Caco-2 (cell line): ENCODE results near the gene LZIC. TPM values are rescaled to one million over a fixed set of nuclear protein-coding genes. Genes with fewer than 3 reads are reported as not detected.

ENCODE experiments used
- Bru-seq: library from RNA; stranded (reverse); fragments of 400-500 nt; gene quantifications from one replicate; lab custom pipeline; 2021; lab: Mats Ljungman, UMichigan
- BruChase-seq, 2 experiments: library from RNA; stranded (reverse); fragments of 400-500 nt; gene quantifications; one replicate each; lab custom pipeline; 2021; lab: Mats Ljungman, UMichigan
- BruUV-seq: library from RNA; stranded (reverse); fragments of 400-500 nt; replicated peaks from 2 replicates; lab custom pipeline; 2021; lab: Mats Ljungman, UMichigan
- CTCF ChIA-PET: fragments of 300-600 bp; sonication (Branson Sonifier 250); formaldehyde crosslinking; loops from one replicate; lab custom pipeline; 2022; ENCODE audit warnings: antibody characterized with exemption; lab: Charles Lee
- POLR2A ChIA-PET: fragments of 300-600 bp; sonication (Branson Sonifier 250); formaldehyde crosslinking; loops from one replicate; lab custom pipeline; 2022; ENCODE audit warnings: antibody characterized with exemption; lab: Charles Lee
- DNase-seq, 2 experiments: peaks; one replicate each; pipeline versions ENCODE4 v3.0.0 to v3.0.0-alpha.2; 2020 to 2022
- H3K27me3 ChIP-seq: replicated peaks from 2 replicates; pipeline ENCODE4 v1.6.0; 2011; ENCODE audit warnings: low read length; ENCODE audit not compliant: control insufficient read depth, insufficient read depth
- H3K36me3 ChIP-seq: 2 replicates; pipeline ENCODE4 v1.5.1; 2011; ENCODE audit warnings: low read length; ENCODE audit not compliant: control insufficient read depth, insufficient read depth
- H3K4me1 ChIP-seq: fragments of 250-450 bp; sonication (Bioruptor Pico); 2 replicates; pipeline ENCODE4 v1.5.1; 2020; ENCODE audit warnings: mild to moderate bottlenecking
- H3K4me3 ChIP-seq: 2 replicates; pipeline ENCODE4 v1.5.1; 2011; ENCODE audit warnings: low read depth, mild to moderate bottlenecking, control low read depth, low read length
- H3K9me3 ChIP-seq: fragments of 250-450 bp; sonication (Bioruptor Pico); 2 replicates; pipeline ENCODE4 v1.5.1; 2020; ENCODE audit warnings: mild to moderate bottlenecking, moderate library complexity
- H3K27ac Mint-ChIP-seq: one replicate; pipeline ENCODE4 v1.8.0; 2022; ENCODE audit warnings: mixed read lengths; ENCODE audit not compliant: unreplicated experiment
- H3K27me3 Mint-ChIP-seq: one replicate; pipeline ENCODE4 v1.8.0; 2022; ENCODE audit warnings: mixed read lengths; ENCODE audit not compliant: insufficient read depth, unreplicated experiment
- H3K36me3 Mint-ChIP-seq: one replicate; pipeline ENCODE4 v1.8.0; 2022; ENCODE audit warnings: mild to moderate bottlenecking, mixed read lengths; ENCODE audit not compliant: insufficient read depth, unreplicated experiment
- H3K4me1 Mint-ChIP-seq: one replicate; pipeline ENCODE4 v1.8.0; 2022; ENCODE audit warnings: low read depth, mixed read lengths; ENCODE audit not compliant: unreplicated experiment
- H3K4me3 Mint-ChIP-seq: one replicate; pipeline ENCODE4 v1.8.0; 2022; ENCODE audit warnings: mild to moderate bottlenecking, moderate library complexity, mixed read lengths; ENCODE audit not compliant: unreplicated experiment
- H3K9me3 Mint-ChIP-seq: one replicate; pipeline ENCODE4 v1.8.0; 2022; ENCODE audit warnings: mixed read lengths; ENCODE audit not compliant: unreplicated experiment
- CTCF ChIP-seq, 2 experiments: fragments of 200-600 bp in 1 of 2; IDR thresholded peaks; 1 replicate in 1 of 2; 2 replicates in 1 of 2; pipeline versions ENCODE4 v1.5.1 to v1.8.0; 2011 to 2022; ENCODE audit warnings: antibody characterized with exemption in 1 of 2, control low read depth in 1 of 2, inconsistent platforms in 1 of 2, low read depth in 1 of 2, low read length in 1 of 2, mild to moderate bottlenecking in 1 of 2, moderate library complexity in 1 of 2; ENCODE audit not compliant: insufficient read depth in 1 of 2, severe bottlenecking in 1 of 2, unreplicated experiment in 1 of 2
- intact Hi-C: fragments of 100-400 bp; cut with micrococcal nuclease; formaldehyde crosslinking; loops from one replicate; pipeline ENCODE4 v1.10.0; 2022; ENCODE audit not compliant: unreplicated experiment
- long read RNA-seq: library from polyadenylated mRNA; stranded (forward); transcript quantifications from one replicate; pipeline ENCODE4 v2.0.0, GENCODE V29; 2022
- total RNA-seq: library from RNA; stranded (reverse); gene quantifications from 2 replicates; pipeline ENCODE4 v1.2.3, GENCODE V29; 2022

LZIC gene
- 27.0 and 33.2 TPM in 2 replicates for total RNA-seq
- Bru-seq, nascent RNA = percentile 64 among the genes with signal in this experiment
- BruChase-seq, experiment 1, labeled RNA remaining after a 2-hour chase = percentile 70 among the genes with signal in this experiment
- BruChase-seq, experiment 2, labeled RNA remaining after a 6-hour chase = percentile 87 among the genes with signal in this experiment
- long read RNA-seq, transcript LZIC-203 (7 exons, 1,405 nt) = minor isoform, 8 of 41 reads
- long read RNA-seq, transcript LZIC-202 (8 exons, 2,281 nt) = major isoform, 18 of 41 reads
- long read RNA-seq, transcript LZIC-201 (8 exons, 945 nt) = minor isoform, 7 of 41 reads
- long read RNA-seq, partial matches to known transcripts = 1 of 41 reads
- long read RNA-seq, other reads (novel, unspliced or antisense) = 7 of 41 reads

GRCh38 chr1:9942939-9943788 is at the start of gene LZIC, which contains the start of gene NMNAT1:
Gene LZIC, minus strand, starts transcription at chr1:9943391. Its CDS starts 6,772 bp downstream, at chr1:9936619.
Gene NMNAT1, plus strand, starts transcription at chr1:9943475. Its CDS starts 28,599 bp downstream, at chr1:9972074.
- POLR2A ChIA-PET = interaction anchor here (0.6 to 2.2 kb wide), 6 partner anchors 25 to 268 kb away, joined by 3 to 10 read pairs (median 4); partner anchors contain the start of genes KIF1B and UBE4B
- Mint-ChIP-seq H3K4me3 (peak within 1 kb of the TSS; percentile 95), H3K27me3 (no peaks in the 10 kb centered on the region), H3K27ac (peak within 1 kb of the TSS; percentile 98), H3K9me3 (no peaks in the 10 kb centered on the region), H3K36me3 (peaks cover 18% of the 10 kb centered on the region), H3K4me1 (peaks cover 4% of the 10 kb centered on the region)
- no peaks in the 10 kb centered on the region for H3K4me1 ChIP-seq
- intact Hi-C loops = loop anchor here (1.0 to 2.0 kb wide), 3 partner anchors 32 to 89 kb away; partner anchors contain the start of genes CTNNBIP1 and UBE4B
- no peak for TF ChIP-seq CTCF (IDR thresholded peaks at IDR 0.05; ENCODE audit: insufficient read depth in 1 of 2, low read depth in 1 of 2, low read length in 1 of 2, severe bottlenecking in 1 of 2, unreplicated experiment in 1 of 2)
- H3K36me3 ChIP-seq = no peaks in the 10 kb centered on the region
- BruUV-seq = no TSS peak
- H3K27me3 ChIP-seq = no peaks in the 10 kb centered on the region
- no peaks in the 10 kb centered on the region for H3K9me3 ChIP-seq
- peak; percentile 92 to 93 for DNase-seq
- CTCF ChIA-PET = interaction anchor here (1.0 to 1.2 kb wide), 5 partner anchors 32 to 210 kb away, joined by 3 to 6 read pairs (median 4); no protein-coding TSS in a partner anchor
- H3K4me3 ChIP-seq = peak within 1 kb of the TSS; percentile 66

- no peak overlapping the region for H3K4me3 Mint-ChIP-seq
- H3K4me1 ChIP-seq = no peaks in the 10 kb centered on the region
- no peaks in the 10 kb centered on the region for H3K9me3 ChIP-seq
- H3K36me3 Mint-ChIP-seq = no peaks in the 10 kb centered on the region
- H3K27me3 ChIP-seq = no peaks in the 10 kb centered on the region
- no peak overlapping the region for H3K27ac Mint-ChIP-seq
- CTCF ChIA-PET = interaction anchor here (1.0 kb wide), 1 partner anchor 217 kb away, joined by 3 read pairs; no protein-coding TSS in a partner anchor
- H3K27me3 Mint-ChIP-seq = no peaks in the 10 kb centered on the region
- H3K4me3 ChIP-seq = no peak overlapping the region
- no peaks in the 10 kb centered on the region for H3K9me3 Mint-ChIP-seq
- intact Hi-C loops = no loop called here
- H3K36me3 ChIP-seq = no peaks in the 10 kb centered on the region
- DNase-seq = no peak
- POLR2A ChIA-PET = no interaction called here
- no peak for TF ChIP-seq CTCF (IDR thresholded peaks at IDR 0.05; ENCODE audit: insufficient read depth in 1 of 2, low read depth in 1 of 2, low read length in 1 of 2, severe bottlenecking in 1 of 2, unreplicated experiment in 1 of 2)
- peaks cover 14% of the 10 kb centered on the region for H3K4me1 Mint-ChIP-seq
- no TSS peak for BruUV-seq
These were observed 49.7 kb upstream of the LZIC start for GRCh38 chr1:9992910-9993309.

DNA sequence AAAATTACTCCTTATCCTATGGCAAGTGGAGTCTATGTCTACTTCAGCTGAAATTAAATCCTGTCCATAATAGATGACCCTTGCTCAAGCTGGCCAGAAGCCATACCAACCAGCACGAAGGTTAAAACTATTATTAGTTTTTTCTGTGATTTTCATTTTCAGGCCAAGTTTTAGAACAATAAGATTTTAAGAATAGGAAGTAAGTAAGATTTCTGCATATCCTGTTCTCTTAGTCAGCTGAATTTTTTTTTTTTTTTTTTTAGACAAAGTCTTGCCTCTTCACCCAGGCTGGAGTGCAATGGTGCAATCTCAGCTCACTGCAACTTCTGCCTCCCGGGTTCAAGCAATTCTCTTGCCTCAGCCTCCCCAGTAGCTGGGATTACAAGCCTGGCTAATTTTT is 47.8 kb upstream of the LZIC start:
- no peak overlapping the region for H3K4me3 Mint-ChIP-seq
- CTCF ChIA-PET = no interaction called here

More for the DNA sequence above, 47.8 kb upstream of the LZIC start:
- TF ChIP-seq CTCF (IDR thresholded peaks at IDR 0.05; ENCODE audit: insufficient read depth in 1 of 2, low read depth in 1 of 2, low read length in 1 of 2, severe bottlenecking in 1 of 2, unreplicated experiment in 1 of 2) = no peak
- Histone ChIP-seq H3K36me3 (no peaks in the 10 kb centered on the region), H3K9me3 (no peaks in the 10 kb centered on the region), H3K27me3 (no peaks in the 10 kb centered on the region), H3K4me1 (no peaks in the 10 kb centered on the region), H3K4me3 (no peak overlapping the region)
- no peak for DNase-seq
- Mint-ChIP-seq H3K27ac (no peak overlapping the region), H3K9me3 (no peaks in the 10 kb centered on the region), H3K27me3 (no peaks in the 10 kb centered on the region), H3K4me1 (peaks cover 14% of the 10 kb centered on the region), H3K36me3 (no peaks in the 10 kb centered on the region)
- POLR2A ChIA-PET = no interaction called here
- BruUV-seq = no TSS peak
- intact Hi-C loops = no loop called here
